Measurements from ENCODE around the gene SSU72. TPM values are rescaled to one million over a fixed set of nuclear protein-coding genes. Genes with fewer than 3 reads are reported as not detected.
"Not testable (repeated sequence)": the region's sequence is repeated elsewhere in the genome, so short reads cannot be mapped to it uniquely, and the experiment has no call there.

Gene SSU72
- polyA plus RNA-seq, 1 donor: 82.2 TPM

- no peak for DNase-seq
Measured at GRCh38 chr1:1543706-1544099, 31.0 kb downstream of the SSU72 start.

DNA sequence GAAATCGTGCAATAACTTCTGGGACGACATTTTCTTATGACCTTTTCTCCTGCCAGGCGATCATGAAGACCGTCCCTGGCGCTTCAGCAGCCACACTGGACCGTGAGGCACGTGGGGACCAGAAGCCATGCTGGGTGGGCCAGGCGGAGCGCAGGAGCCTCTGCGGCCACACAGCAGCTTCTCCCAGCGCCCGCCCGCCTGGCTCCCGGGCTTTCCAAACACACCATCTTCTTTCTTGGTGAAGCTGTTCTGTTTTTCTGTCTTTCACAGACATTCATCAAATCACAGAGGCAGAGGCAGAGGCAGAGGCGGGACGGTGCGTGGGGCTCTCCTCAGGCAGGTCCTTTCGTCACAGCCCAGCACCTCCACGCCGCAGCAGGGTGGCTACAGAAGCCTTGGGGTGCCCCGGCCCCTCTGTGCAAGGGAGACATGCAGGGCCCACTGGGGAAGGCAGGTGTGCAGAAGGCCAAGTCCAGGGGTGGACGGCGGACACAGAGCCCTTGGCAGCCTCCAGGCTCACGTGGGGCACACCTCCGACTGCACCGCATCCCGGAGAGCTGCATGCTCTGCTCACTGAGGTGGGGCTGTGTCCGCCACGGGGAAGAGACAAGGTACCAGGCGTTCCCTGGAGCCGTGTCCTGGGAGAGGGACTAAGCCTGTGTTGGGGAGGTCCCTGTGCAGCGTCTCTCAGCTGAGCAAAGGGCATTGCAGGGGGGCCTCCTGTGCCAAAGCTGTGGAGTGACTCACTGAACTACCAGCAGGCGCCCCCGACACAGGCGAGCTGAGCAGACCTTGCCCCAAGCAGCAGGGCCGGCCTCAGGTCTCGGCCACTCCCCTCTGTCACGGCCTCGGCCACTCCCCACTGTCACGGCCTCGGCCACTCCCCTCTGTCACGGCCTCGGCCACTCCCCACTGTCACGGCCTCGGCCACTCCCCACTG lies 31.6 kb downstream of the SSU72 start:
- no peak for DNase-seq

- no peak for DNase-seq
Measured at GRCh38 chr1:1541956-1542765, 32.5 kb downstream of the SSU72 start.

GRCh38 chr1:1540818-1541628 lies 33.6 kb downstream of the SSU72 start:
- no peak for DNase-seq

- DNase-seq: peak; percentile 74
Measured at GRCh38 chr1:1540090-1540817, 34.4 kb downstream of the SSU72 start, which contains the start of gene TMEM240. Gene TMEM240, minus strand, starts transcription at chr1:1540624. Its CDS starts 278 bp downstream, at chr1:1540346.

DNA sequence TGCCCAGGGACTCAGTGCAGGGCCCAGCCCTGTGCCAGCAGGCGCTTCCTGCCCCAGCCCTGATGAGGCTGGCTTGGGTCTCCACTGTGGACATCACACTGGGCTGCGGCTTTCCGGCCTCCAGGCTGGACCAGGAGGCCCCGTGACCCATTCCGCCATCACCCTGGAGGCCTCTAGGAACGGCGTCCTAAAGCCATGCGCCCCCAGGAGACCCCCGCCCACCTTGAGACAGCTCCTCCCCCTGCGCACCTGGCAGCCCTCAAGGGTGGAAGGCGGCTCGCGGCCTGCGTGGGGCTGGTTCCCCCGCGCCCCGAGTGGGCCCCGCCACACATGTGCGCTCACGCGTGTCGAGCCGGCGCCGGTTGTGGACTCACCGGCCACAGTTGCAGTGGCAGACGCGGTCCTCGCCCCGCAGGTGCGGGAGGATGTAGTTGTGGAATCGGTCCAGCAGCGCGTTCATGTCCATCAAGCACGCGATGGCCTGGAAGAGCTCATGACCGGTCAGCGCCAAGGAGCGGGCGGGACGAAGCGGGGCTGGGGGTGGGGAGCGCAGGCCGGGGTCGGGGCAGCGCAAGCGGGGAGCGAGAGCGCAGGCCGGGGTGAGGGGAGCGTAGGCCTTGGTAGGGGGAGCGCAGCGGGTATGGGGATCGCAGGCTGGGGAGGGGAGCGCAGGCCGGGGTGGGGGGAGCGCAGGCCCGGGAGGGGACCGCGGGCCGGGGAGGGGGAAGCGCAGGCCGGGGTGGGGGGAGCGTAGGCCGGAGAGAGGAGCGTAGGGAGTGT lies 35.2 kb downstream of the SSU72 start:
- DNase-seq: peak; percentile 41

DNA sequence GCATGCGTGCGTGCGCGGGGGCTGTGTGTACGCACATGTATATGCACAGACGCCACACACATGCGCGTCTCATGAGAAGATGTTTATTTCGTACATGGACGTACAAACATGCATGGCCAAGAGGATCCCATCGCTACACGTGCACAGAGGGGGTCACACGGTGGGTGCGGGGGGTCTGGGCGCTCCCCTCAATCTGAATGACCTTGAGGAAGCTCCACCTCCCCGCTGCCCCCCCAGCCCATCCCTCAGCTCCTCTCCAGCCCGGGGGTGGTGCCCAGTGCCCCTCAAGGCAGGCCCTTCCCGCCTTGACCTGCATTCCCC lies 35.7 kb downstream of the SSU72 start:
- no peak for DNase-seq

DNA sequence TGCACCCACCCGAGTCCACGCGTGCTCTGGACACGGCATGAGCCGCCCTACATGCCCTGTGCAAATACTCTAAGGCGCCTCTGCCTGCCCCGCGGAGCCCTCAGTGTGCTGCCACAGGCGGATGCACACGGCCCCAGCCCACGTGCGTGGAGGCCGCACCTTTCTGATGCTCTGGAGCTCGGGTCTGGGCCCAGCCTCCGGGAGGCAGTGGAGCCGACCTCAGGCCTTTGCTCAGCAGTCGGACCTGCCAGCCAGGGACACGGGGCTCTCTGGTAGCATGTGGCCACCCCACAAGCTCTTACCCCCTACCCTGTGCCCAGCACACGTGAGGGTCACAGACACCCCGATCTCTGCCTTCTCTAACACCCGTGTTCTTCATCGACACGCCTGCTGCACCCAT lies 36.3 kb downstream of the SSU72 start:
- DNase-seq: no peak

- DNase-seq: no peak
Measured at GRCh38 chr1:1537626-1538250, 36.9 kb downstream of the SSU72 start.

DNA sequence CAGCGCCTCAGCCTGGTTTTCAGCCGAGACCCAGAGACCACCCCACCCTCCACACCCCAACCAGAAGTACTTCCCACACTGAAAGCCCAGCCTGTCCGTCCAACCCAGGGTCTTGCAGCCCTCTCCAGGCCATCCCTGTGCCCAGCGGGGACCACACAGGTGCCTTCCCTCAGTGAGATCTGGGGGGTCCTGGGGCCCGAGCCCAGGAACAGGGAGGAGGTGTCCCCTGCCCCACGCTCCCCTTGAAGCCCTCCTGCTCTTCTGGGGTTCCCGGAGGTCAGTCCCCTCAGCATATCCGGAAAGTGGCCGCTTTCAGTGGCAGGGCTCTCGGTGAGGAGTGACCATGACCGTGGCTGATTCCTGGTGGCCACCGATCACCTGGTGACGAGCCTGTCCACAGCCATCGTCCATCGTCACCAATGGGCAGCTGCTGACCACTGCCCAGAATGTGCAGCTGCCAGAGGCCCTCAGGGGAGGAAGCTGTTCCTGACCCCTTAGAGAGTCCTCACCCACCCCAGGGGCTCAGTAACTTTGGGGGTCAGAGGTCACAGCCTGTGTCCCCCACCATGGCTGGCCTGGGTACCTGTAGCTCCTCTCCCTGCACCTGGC lies 37.6 kb downstream of the SSU72 start:
- no peak for DNase-seq

DNA sequence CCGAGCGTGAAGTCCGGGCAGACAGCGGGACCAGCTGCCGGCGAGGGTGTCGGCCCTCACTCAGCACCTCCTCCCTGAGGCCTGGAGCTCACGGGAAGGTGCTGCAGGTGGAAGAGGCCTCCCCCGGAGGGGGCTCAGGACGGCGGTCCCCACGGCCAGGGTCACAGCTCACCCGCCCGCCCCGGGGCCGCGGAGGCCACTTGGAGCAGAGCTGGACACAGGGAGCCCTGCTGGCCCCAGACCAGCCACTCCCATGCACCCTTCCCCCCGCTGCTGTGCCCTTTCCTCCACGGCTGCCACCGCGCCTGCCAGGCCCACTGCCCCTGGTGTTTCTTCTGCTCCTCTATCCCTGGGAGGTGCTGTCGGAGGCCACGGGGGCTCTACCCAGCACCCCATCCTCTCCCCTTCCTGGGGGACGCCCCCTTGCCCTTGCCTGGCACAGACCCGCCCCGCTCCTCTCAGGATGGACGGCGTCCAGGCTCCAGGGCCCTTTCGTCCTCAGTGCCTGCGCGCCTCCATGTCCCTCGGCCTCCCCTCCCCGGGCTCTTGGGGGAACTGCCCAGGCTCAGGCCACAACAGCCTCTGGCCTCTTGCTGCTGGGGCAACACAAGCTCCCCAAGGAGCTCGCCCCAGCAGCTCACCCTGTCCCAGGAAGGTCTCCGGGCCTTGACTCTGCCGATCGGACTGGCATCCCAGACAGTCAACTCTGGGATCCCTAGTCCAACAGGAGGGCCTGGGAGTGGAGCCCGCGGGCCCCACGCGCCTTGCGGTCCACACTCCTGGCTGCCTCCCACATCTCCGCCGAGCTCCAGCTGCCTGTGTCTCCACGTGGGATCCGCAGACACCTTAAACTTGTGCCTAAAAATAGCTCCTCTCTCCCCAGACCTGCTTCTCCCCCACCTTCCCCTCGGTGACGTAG lies 38.4 kb downstream of the SSU72 start:
- DNase-seq: no peak

DNA sequence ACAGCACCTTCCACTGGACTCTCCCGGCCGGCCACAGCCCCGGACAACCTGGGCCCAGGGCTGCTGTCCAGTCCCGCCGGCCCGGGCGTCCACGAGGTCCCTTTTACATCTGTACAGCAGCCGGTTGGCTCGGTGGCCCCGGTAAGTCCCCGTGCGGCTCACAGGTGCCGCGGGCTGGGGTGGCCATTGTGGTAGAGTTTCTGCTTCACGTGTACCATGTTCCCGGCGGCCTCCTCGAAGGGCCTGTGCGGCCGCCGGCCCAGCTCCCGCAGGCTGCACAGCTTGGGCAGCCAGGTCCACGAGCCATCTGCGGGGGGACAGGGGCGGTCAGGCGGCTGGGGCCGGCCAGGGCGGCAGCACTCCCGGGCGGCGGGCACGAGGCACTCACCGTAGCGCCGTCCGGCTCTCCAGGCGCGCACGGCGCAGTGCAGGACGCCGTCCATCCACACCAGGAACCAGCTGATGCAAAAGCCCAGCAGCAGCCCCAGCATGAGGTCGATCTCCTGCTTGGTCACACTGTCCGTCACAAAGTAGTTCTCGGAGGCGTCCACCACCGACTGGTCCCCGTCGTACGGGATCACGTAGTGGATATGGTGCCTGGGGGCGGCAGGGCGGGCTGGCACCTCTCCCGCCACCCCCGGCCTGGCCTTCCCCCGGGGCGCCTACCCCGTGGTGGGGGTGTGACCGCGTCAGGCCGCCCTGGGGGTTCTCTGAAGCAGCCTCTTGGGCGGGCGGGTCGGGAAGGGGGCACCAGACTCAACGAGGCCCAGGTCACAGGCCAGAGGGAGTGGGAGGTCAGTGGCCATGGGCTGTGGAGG lies 39.3 kb downstream of the SSU72 start:
- no peak for DNase-seq

DNA sequence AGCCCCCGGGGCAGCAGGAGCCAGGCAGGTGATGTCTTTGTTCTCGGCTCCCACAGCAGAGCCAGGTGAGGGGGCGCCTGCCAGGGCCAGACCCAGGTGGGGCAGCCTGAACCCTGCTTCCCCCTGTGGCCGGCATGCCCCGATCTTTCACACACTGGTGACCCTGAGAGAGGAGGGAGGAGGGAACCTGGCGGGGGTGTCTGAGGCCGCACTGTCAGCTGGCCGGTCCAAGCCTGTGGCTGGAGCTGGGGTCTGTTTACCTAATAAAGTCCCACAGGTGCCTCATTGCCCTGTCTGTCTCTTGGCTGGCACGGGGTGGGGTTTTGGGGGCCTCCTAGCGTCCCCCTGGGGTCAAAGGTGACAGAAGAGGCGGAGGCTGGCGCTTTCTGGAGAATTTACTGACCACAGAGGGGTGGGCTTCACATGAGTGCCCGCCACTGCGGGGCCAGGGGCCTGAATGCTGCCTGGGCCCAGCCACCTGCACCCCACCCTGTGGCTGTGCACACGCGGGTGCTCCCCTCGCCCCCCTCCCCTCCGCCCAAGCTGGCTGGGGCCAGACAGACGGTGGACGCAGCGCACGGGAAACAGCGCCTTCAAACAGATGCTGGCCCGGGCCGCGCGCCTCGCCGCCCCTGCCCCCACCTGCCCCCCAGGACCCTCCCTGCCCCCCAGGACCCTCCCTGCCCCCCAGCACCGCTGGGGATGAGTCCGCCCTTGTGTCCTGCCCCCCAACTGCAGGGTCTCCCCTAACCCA lies 40.1 kb downstream of the SSU72 start:
- DNase-seq: no peak

DNA sequence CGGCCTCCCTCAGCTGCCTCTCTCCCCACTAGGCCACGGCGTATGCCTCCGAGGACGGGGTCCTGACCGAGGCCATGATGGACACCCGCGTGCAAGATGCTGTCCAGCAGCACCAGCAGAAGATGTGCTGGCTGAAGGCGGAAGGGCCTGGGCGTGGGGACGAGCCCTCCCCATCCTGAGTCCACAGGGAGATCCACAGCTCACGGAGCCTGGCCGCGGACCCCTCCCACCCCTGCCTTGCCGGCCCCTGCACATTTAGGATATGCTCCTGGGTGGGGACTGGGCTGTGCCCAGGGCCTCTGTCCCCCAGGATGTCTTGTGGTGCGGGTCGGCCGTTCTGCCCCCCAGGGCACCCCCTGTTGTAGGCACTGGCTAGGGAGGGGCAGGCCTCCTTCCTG lies 40.8 kb downstream of the SSU72 start:
- DNase-seq: not testable (repeated sequence)

DNA sequence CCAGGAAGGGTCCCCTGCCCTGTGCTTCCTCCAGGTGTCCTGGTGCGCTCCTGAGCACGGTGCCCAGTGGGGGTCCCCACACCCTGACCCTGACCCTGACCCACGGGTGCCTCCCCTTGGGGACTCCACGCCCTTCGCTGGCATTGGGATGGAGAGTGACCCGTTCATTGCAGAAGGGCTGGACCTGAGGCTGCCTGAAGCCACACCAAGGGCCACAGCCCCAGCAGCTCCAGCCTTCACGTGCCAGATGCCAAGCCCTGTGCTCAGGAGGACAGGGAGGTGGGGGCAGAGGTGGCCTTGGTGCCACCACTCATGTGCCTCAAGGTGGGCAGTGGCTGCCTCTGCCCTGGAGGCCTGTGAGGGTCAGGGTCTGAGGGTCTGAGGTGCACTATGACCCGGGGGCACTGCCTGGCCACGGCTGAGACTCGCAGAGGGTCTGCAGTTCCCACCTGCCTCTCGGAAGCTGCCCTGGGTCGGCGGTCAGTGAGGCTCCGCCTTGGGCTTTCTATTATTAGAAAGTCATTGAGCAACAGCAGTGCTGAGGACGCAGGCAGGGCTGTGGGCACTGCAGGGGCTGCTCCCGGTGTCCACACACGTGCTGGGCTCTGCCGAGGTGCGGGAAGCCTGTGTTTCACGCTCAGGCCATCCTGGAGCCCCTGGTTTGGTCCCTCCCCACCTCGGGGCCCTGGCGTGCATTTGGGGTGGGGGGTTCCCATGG lies 41.3 kb downstream of the SSU72 start:
- DNase-seq: not testable (repeated sequence)

- no peak for DNase-seq
Measured at GRCh38 chr1:1531947-1532346, 42.7 kb downstream of the SSU72 start.
